ENCODE results near the gene ZFHX3.
"Not testable (repeated sequence)": the region's sequence is repeated elsewhere in the genome, so short reads cannot be mapped to it uniquely, and the experiment has no call there.

ZFHX3 gene

GRCh38 chr16:73019457-73020362 is 28.2 kb downstream of the ZFHX3 start:
- no peak for DNase-seq

- DNase-seq, result no peak
These were observed 29.0 kb downstream of the ZFHX3 start for GRCh38 chr16:73018821-73019456.

GRCh38 chr16:73017321-73017720 is 30.6 kb downstream of the ZFHX3 start:
- no peak for DNase-seq

GRCh38 chr16:73016488-73016830 is 31.5 kb downstream of the ZFHX3 start:
- no peak for DNase-seq

- DNase-seq, result no peak
These were observed 32.1 kb downstream of the ZFHX3 start for GRCh38 chr16:73015612-73016487.

- DNase-seq, result no peak
These were observed 33.2 kb downstream of the ZFHX3 start for GRCh38 chr16:73014768-73015167.

- no peak for DNase-seq
These were observed 34.0 kb downstream of the ZFHX3 start for GRCh38 chr16:73013974-73014373.

GRCh38 chr16:73012341-73012740 is 35.6 kb downstream of the ZFHX3 start:
- no peak for DNase-seq

GRCh38 chr16:73011926-73012325 is 36.0 kb downstream of the ZFHX3 start:
- DNase-seq, result no peak

- DNase-seq, result no peak
These were observed 37.7 kb downstream of the ZFHX3 start for GRCh38 chr16:73010150-73010676.

GRCh38 chr16:73009710-73010109 is 38.2 kb downstream of the ZFHX3 start:
- not testable (repeated sequence) for DNase-seq

GRCh38 chr16:73006026-73006425 is 41.9 kb downstream of the ZFHX3 start:
- no peak for DNase-seq

- no peak for DNase-seq
These were observed 45.1 kb downstream of the ZFHX3 start for GRCh38 chr16:73002866-73003265.

- no peak for DNase-seq
These were observed 46.9 kb downstream of the ZFHX3 start for GRCh38 chr16:73000907-73001521.

- no peak for DNase-seq
These were observed 47.7 kb downstream of the ZFHX3 start for GRCh38 chr16:73000020-73000906.

GRCh38 chr16:72999541-73000019 is 48.3 kb downstream of the ZFHX3 start:
- no peak for DNase-seq

GRCh38 chr16:72997141-72997542 is 50.8 kb downstream of the ZFHX3 start:
- no peak for DNase-seq

GRCh38 chr16:72996291-72997062 is 51.5 kb downstream of the ZFHX3 start:
- DNase-seq, result no peak

GRCh38 chr16:72995882-72996270 is 52.1 kb downstream of the ZFHX3 start:
- DNase-seq, result not testable (repeated sequence)

- DNase-seq, result no peak
These were observed 52.6 kb downstream of the ZFHX3 start for GRCh38 chr16:72995151-72995881.
